ENCODE measurements around the gene CRIM1.

Gene CRIM1

GRCh38 chr2:36578343-36579296 is 223.0 kb downstream of the CRIM1 start:
- no peak for DNase-seq (ENCODE audit: low read depth)

- no peak for DNase-seq (ENCODE audit: low read depth)
Measured at GRCh38 chr2:36579297-36579664, 223.7 kb downstream of the CRIM1 start.

- no peak for DNase-seq (ENCODE audit: low read depth)
Measured at GRCh38 chr2:36582538-36582937, 227.0 kb downstream of the CRIM1 start.

GRCh38 chr2:36582951-36583350 is 227.4 kb downstream of the CRIM1 start:
- no peak for DNase-seq (ENCODE audit: low read depth)

GRCh38 chr2:36584148-36584794 is 228.7 kb downstream of the CRIM1 start:
- no peak for DNase-seq (ENCODE audit: low read depth)

- no peak for DNase-seq (ENCODE audit: low read depth)
Measured at GRCh38 chr2:36586672-36587071, 231.1 kb downstream of the CRIM1 start.

GRCh38 chr2:36587101-36587500 is 231.5 kb downstream of the CRIM1 start:
- DNase-seq (ENCODE audit: low read depth), result no peak

- no peak for DNase-seq (ENCODE audit: low read depth)
Measured at GRCh38 chr2:36587556-36587955, 232.0 kb downstream of the CRIM1 start.

- DNase-seq (ENCODE audit: low read depth), result no peak
Measured at GRCh38 chr2:36589230-36589630, 233.7 kb downstream of the CRIM1 start.

- DNase-seq (ENCODE audit: low read depth), result no peak
Measured at GRCh38 chr2:36594849-36595248, 239.3 kb downstream of the CRIM1 start.

GRCh38 chr2:36596397-36596796 is 240.8 kb downstream of the CRIM1 start:
- no peak for DNase-seq (ENCODE audit: low read depth)

GRCh38 chr2:36597003-36597531 is 241.5 kb downstream of the CRIM1 start:
- DNase-seq (ENCODE audit: low read depth), result no peak

- DNase-seq (ENCODE audit: low read depth), result peak; percentile 53
Measured at GRCh38 chr2:36597532-36598377, 242.2 kb downstream of the CRIM1 start, which contains the start of gene FEZ2. Gene FEZ2, minus strand, starts transcription at chr2:36598168. Its CDS starts 26 bp downstream, at chr2:36598142.

All from CMK (cell line).